Endothelial cell of umbilical vein (primary cell): Measurements from ENCODE around the gene TMEM120B. TPM values are rescaled to one million over a fixed set of nuclear protein-coding genes. Genes with fewer than 3 reads are reported as not detected.

Experiments
- BruUV-seq: library from RNA; stranded (reverse); fragments of 400-500 nt; replicated peaks from 2 replicates; lab custom pipeline; 2021; lab: Mats Ljungman, UMichigan
- CTCF ChIA-PET: fragments of 300-600, 350-600 bp; sonication (Branson Sonifier 250); formaldehyde crosslinking; loops from one replicate; lab custom pipeline; 2021; ENCODE audit warnings: antibody characterized with exemption, inconsistent platforms; lab: Charles Lee
- POLR2A ChIA-PET: fragments of 300-600, 350-600 bp; sonication (Branson Sonifier 250); formaldehyde crosslinking; loops from one replicate; lab custom pipeline; 2021; ENCODE audit warnings: antibody characterized with exemption, inconsistent platforms; lab: Charles Lee
- DNase-seq: peaks from one replicate; pipeline ENCODE4 v3.0.0-alpha.2; 2011; ENCODE audit warnings: low read depth, low spot score
- FAIRE-seq: peaks from 2 replicates; lab custom pipeline; 2011; peaks lifted over from hg19 to GRCh38; lab: Jason Lieb, UNC
- H2AFZ ChIP-seq: 2 replicates; pipeline ENCODE4 v1.6.0; 2012; ENCODE audit warnings: low read depth, low read length, control low read depth, inconsistent platforms
- H3K27ac ChIP-seq: 2 replicates; pipeline ENCODE4 v1.5.1; 2011; ENCODE audit warnings: low read depth, mild to moderate bottlenecking, control low read depth, low read length, moderate library complexity; ENCODE audit not compliant: insufficient read depth
- H3K27me3 ChIP-seq, 2 experiments: 2 replicates each; pipeline versions ENCODE4 v1.6.0 to v1.6.1; 2011; ENCODE audit warnings: low read length in 2 of 2, mixed read lengths in 1 of 2; ENCODE audit not compliant: control insufficient read depth in 2 of 2, insufficient read depth in 2 of 2
- H3K36me3 ChIP-seq, 2 experiments: 2 replicates in 1 of 2; 3 replicates in 1 of 2; pipeline ENCODE4 v1.5.1; 2011; ENCODE audit warnings: low read length in 2 of 2, mild to moderate bottlenecking in 1 of 2, moderate library complexity in 1 of 2; ENCODE audit not compliant: control insufficient read depth in 2 of 2, insufficient read depth in 2 of 2; ENCODE audit errors: extremely low read depth in 1 of 2
- H3K4me1 ChIP-seq: 3 replicates; pipeline ENCODE4 v1.5.1; 2011; ENCODE audit warnings: mild to moderate bottlenecking, low read length; ENCODE audit not compliant: control insufficient read depth, insufficient read depth; ENCODE audit errors: extremely low read depth
- H3K4me2 ChIP-seq: 2 replicates; pipeline ENCODE4 v1.6.1; 2011; ENCODE audit warnings: low read length, control low read depth, mixed read lengths; ENCODE audit not compliant: insufficient read depth
- H3K4me3 ChIP-seq, 3 experiments: fragments of 200-600 bp in 1 of 3; sonication (generic), shearing (Covaris generic) in 1 of 3; replicated peaks in 1 of 3; 2 replicates each; pipeline ENCODE4 v1.5.1; 2011 to 2016; ENCODE audit warnings: control low read depth in 3 of 3, low read length in 3 of 3, mild to moderate bottlenecking in 2 of 3, inconsistent platforms in 1 of 3, low read depth in 1 of 3, moderate library complexity in 1 of 3; ENCODE audit not compliant: insufficient read depth in 1 of 3
- H3K79me2 ChIP-seq: 2 replicates; pipeline ENCODE4 v1.6.0; 2012; ENCODE audit warnings: low read length, inconsistent platforms; ENCODE audit not compliant: control insufficient read depth, insufficient read depth
- H3K9ac ChIP-seq: replicated peaks from 2 replicates; pipeline ENCODE3; 2011; ENCODE audit warnings: low read length, control low read depth; ENCODE audit not compliant: insufficient read depth; ENCODE audit errors: extremely low read depth
- H3K9me1 ChIP-seq: replicated peaks from 3 replicates; pipeline ENCODE4 v1.6.0; 2011; ENCODE audit warnings: mild to moderate bottlenecking, low read length; ENCODE audit not compliant: control insufficient read depth, insufficient read depth; ENCODE audit errors: extremely low read depth
- H3K9me3 ChIP-seq: replicated peaks from 2 replicates; pipeline ENCODE4 v1.5.1; 2012; ENCODE audit warnings: low read length, inconsistent platforms; ENCODE audit not compliant: control insufficient read depth, insufficient read depth
- H4K20me1 ChIP-seq: replicated peaks from 2 replicates; pipeline ENCODE3; 2011; ENCODE audit warnings: mild to moderate bottlenecking, low read length; ENCODE audit not compliant: control insufficient read depth, insufficient read depth; ENCODE audit errors: extremely low read depth
- CTCF ChIP-seq, 2 donors: IDR thresholded peaks; 1 replicate in 1 of 2; 2 replicates in 1 of 2; pipeline ENCODE4 v1.5.1; 2011; ENCODE audit warnings: low read length in 2 of 2, mild to moderate bottlenecking in 2 of 2, moderate library complexity in 2 of 2, control low read depth in 1 of 2, inconsistent platforms in 1 of 2, low read depth in 1 of 2; ENCODE audit not compliant: insufficient read depth in 1 of 2; ENCODE audit errors: extremely low read depth in 1 of 2
- EZH2 ChIP-seq: IDR thresholded peaks from 2 replicates; pipeline ENCODE4 v1.6.1; 2012; ENCODE audit warnings: borderline replicate concordance, low read depth, mild to moderate bottlenecking, moderate library complexity, low read length, inconsistent platforms; ENCODE audit not compliant: severe bottlenecking
- FOS ChIP-seq: IDR thresholded peaks from 2 replicates; pipeline ENCODE4 v1.6.1; 2011; ENCODE audit warnings: mild to moderate bottlenecking, low read length, moderate library complexity, borderline replicate concordance; ENCODE audit not compliant: insufficient read depth
- GATA2 ChIP-seq: IDR thresholded peaks from 2 replicates; pipeline ENCODE4 v1.7.0; 2011; ENCODE audit warnings: low read depth, mild to moderate bottlenecking, moderate library complexity, mixed read lengths, low read length; ENCODE audit not compliant: insufficient read length, insufficient read depth
- JUN ChIP-seq: IDR thresholded peaks from 2 replicates; pipeline ENCODE4 v1.6.1; 2011; ENCODE audit warnings: borderline replicate concordance, low read depth; ENCODE audit not compliant: insufficient read length, insufficient read depth
- MAX ChIP-seq: IDR thresholded peaks from 2 replicates; pipeline ENCODE4 v1.6.1; 2011; ENCODE audit not compliant: insufficient read depth, insufficient read length
- MYC ChIP-seq: IDR thresholded peaks from one replicate; pipeline ENCODE4 v1.6.1; 2011; ENCODE audit warnings: mild to moderate bottlenecking, low read depth, low read length
- POLR2A ChIP-seq: IDR thresholded peaks from 2 replicates; pipeline ENCODE4 v1.6.1; 2012; ENCODE audit warnings: low read depth, mild to moderate bottlenecking, control low read depth, low read length
- POLR2AphosphoS5 ChIP-seq: IDR thresholded peaks from 2 replicates; pipeline ENCODE4 v1.6.1; 2012; ENCODE audit warnings: low read depth, mild to moderate bottlenecking, control low read depth, low read length, moderate library complexity; ENCODE audit not compliant: insufficient read depth
- dilution Hi-C: fragments of 300-500 bp; cut with MboI; formaldehyde crosslinking; loops from one replicate; pipeline ENCODE4 v1.15.0; 2019; ENCODE audit warnings: low sequenced_read_pairs; ENCODE audit not compliant: extremely low pct_ligation_motif_present
- intact Hi-C: fragments of 100-400 bp; cut with micrococcal nuclease; formaldehyde crosslinking; loops from one replicate; pipeline ENCODE4 v1.10.0; 2022
- polyA plus RNA-seq, 4 experiments: library from polyadenylated mRNA; depleted of rRNA in 3 of 4; stranded (reverse) in 3 of 4; unstranded in 1 of 4; fragments of >200 nt; gene quantifications; 2 replicates each; pipeline versions ENCODE4 v1.2.1 to v1.2.3, GENCODE V29; 2011 to 2012; ENCODE audit warnings: missing spikeins in 1 of 4
- total RNA-seq: library from RNA; stranded (reverse); gene quantifications from 2 replicates; pipeline ENCODE4 v1.2.3, GENCODE V29; 2021

The TMEM120B gene
- total and polyA plus RNA-seq, 2 donors (not counting 3 experiments of a cell fraction or from before 2014, with no cell fraction given) = 10.4 to 12.8 TPM

GRCh38 chr12:121816925-121817647 is 104.5 kb downstream of the TMEM120B start:
- Histone ChIP-seq H3K79me2 (peaks cover 26% of the 10 kb centered on the region), H3K27me3 (no peaks in the 10 kb centered on the region), H3K4me2 (no peak overlapping the region), H3K4me1 (peaks cover 11% of the 10 kb centered on the region), H3K9me3 (no peaks in the 10 kb centered on the region), H3K4me3 (no peak overlapping the region), H4K20me1 (no peaks in the 10 kb centered on the region), H3K36me3 (peaks cover 17 to 45% of the 10 kb centered on the region in 2 experiments), H3K9me1 (no peaks in the 10 kb centered on the region), H2AFZ (no peak overlapping the region), H3K9ac (no peak overlapping the region), H3K27ac (no peak overlapping the region)
- no peak for DNase-seq
- intact Hi-C loops = no loop called here
- dilution Hi-C loops = no loop called here
- POLR2A ChIA-PET = no interaction called here
- CTCF ChIA-PET = interaction anchor here (2.4 kb wide), 1 partner anchor 23 kb away, joined by 18 read pairs; the partner anchor contains the start of gene RHOF
- BruUV-seq = no TSS peak
- no peak for TF ChIP-seq MYC
- no peak for TF ChIP-seq POLR2AphosphoS5
- TF ChIP-seq EZH2 = no peak
- TF ChIP-seq JUN = no peak
- no peak for TF ChIP-seq GATA2
- no peak for TF ChIP-seq CTCF (IDR thresholded peaks at IDR 0.05; ENCODE audit: extremely low read depth in 1 of 2, insufficient read depth in 1 of 2, low read depth in 1 of 2, low read length in 2 of 2)
- TF ChIP-seq MAX = no peak
- no peak for TF ChIP-seq POLR2A
- TF ChIP-seq FOS = no peak
- no peak for FAIRE-seq
